Subcutaneous preadipocyte (primary cell): ENCODE data around the gene GRM6. TPM values are rescaled to one million over a fixed set of nuclear protein-coding genes. Genes with fewer than 3 reads are reported as not detected.

Source experiments
- total RNA-seq: library from RNA; depleted of rRNA; stranded (reverse); fragments of >200 nt; gene quantifications from 2 replicates; pipeline ENCODE4 v1.2.3, GENCODE V29; 2012

Gene GRM6
- not detected in 2 replicates for total RNA-seq

DNA sequence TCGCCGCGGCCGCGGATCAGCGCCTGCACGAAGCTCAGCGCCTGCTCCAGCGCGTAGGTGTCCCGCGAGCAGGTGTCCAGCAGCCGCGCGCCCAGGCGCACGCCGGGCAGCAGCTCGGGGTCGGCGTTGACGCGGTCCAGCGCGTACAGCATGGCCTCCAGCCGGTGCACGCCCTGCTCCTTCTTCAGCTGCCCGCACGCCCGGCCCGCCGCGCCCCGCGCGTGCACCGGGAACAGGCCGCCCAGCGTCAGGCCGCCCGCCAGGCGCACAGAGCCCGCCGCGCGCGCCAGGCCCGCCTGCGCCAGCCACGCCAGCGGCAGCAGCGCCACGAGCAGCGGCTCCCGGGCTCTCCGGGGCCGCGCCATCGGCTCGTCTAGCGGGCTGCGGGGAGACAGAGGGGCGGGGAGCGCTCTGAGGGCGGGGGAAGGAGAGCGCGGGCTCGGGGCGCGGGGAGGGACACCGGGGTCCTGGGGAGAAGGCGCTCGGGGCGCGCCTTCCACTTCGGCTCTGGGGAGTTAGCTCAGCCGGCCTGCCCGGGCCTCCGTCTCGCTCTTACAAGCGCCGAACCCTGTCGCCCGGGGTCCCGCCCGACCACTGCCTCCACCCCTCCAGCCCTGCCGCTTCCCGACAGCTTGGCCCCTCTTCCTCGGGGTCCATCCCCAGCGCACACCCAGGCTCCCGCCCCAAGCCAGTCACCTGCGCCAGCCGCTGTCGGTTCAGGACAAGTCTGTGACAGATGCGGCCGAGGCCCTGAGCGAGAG is at the start of gene GRM6:
Gene GRM6, minus strand, starts transcription at position 741 of the 761 bp plus-strand sequence. Its CDS starts 376 bp downstream, at position 365.

DNA sequence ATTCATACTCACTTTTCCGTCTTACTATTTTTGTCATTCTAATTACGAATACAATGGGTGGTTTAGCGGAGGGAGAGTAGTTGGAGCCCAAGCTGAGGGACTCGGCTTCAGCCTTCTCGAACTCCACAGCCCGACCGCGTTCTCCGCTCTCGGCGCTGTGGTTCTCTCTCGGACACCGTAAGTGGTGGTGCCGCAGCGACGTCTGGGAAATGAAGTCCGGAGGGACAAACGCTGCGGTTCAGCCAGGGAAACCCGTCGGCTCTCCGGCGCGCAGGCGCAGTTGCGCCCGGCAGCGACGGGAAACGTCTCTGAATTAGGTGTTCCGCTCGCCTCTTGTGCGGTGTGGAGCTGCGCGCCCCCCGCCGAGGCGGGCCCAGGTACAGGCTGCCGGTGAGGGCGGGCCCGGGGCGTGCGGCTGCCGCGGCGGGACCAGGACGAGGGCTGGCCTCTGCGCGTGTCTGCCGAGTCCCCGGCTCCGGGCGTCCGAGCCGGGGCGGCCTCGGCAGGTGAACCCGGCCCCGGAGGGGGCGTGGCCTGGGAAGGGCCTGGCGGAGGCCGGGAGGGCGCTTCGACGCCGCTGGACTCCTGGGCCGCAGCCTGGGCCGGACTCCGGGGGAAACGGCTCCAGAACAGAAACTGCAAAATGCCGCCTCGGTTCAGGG is 28.5 kb upstream of the GRM6 start, which contains the start of gene ZNF879:
Gene ZNF879, plus strand, starts transcription at position 277 of the 662 bp plus-strand sequence. CDS start 1,201 bp downstream, outside the sequence.

DNA sequence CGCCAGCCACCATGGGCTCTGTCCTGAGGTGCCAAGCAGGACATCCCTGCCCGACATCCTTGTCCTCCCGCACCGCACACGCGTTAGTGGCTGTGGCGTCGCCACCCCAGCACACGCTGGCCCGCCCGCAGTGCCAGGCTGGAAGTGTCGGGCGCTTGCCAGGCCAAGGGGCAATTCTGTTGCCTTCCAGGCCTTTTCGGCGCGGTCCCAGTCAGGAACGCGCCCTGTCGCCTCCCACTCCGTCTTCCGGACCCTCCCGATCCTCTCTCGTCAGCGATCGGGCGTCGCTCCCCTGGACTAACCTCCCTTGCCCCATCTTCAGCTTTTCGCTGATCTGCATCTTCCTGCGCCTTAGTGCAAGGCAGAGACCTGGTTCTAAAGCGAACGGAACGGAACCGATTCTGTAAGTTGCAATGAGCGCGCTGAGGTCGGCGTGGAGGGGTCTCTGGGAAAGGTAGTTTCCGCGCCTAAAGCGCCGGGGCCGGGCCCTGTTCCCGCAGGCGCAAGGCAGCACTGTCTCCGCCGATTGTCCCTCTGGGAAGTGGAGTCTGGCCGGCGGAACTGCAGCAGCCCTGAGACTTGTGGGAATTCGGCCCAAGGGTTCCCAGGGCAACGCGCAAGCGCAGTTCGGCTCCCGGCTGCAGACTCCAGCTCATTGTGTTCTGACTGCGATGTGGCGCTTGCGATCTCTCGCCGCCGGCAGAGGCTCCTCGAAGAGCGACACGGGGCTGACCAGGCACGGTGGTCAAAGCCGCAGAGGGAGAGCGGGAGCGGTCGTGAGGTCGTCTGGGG is 54.4 kb downstream of the GRM6 start, which contains the start of gene ZNF454:
Gene ZNF454, plus strand, starts transcription at position 630 of the 792 bp plus-strand sequence. CDS start 1,594 bp downstream, outside the sequence.

Other genes starting within 250 kb of the GRM6 start
- gene ZNF354B, start 135.4 kb downstream of the GRM6 start, total RNA-seq, result 9.6 and 11.1 TPM in 2 replicates
- 0.20 and 0.37 TPM in 2 replicates for gene ZFP2, start 99.4 kb downstream of the GRM6 start, total RNA-seq
- gene ZNF454, start 54.1 kb downstream of the GRM6 start, total RNA-seq, result 0.78 and 1.8 TPM in 2 replicates
- gene ZNF879, start 28.5 kb upstream of the GRM6 start, total RNA-seq, result 2.9 and 3.9 TPM in 2 replicates
- 6.2 and 6.6 TPM in 2 replicates for gene ZNF354C, start 65.1 kb upstream of the GRM6 start, total RNA-seq